Mesenchymal stem cell (in vitro differentiated cells and primary cell): Measurements from ENCODE around the gene NFKB1.
"Not testable (repeated sequence)": the region's sequence is repeated elsewhere in the genome, so short reads cannot be mapped to it uniquely, and the experiment has no call there.

Experiments used
- DNase-seq: peaks from one replicate; pipeline ENCODE4 v3.0.0-alpha.2; 2013
- H2AFZ ChIP-seq: one replicate; pipeline ENCODE4 v1.6.1; 2013; ENCODE audit warnings: low read depth, mild to moderate bottlenecking, control low read depth, inconsistent platforms, low read length, moderate library complexity
- H2AK5ac ChIP-seq: 2 replicates; pipeline ENCODE4 v1.6.1; 2013; ENCODE audit warnings: low read length, moderate library complexity, mild to moderate bottlenecking, inconsistent platforms; ENCODE audit not compliant: severe bottlenecking
- H2BK120ac ChIP-seq: one replicate; pipeline ENCODE4 v1.6.1; 2013; ENCODE audit warnings: low read depth, mild to moderate bottlenecking, inconsistent platforms, low read length, moderate library complexity
- H2BK12ac ChIP-seq, 2 experiments: one replicate each; pipeline ENCODE4 v1.6.1; 2013; ENCODE audit warnings: inconsistent platforms in 2 of 2, low read length in 2 of 2, mild to moderate bottlenecking in 2 of 2, moderate library complexity in 2 of 2, control low read depth in 1 of 2
- H2BK15ac ChIP-seq: one replicate; pipeline ENCODE4 v1.6.1; 2013; ENCODE audit warnings: mild to moderate bottlenecking, low read depth, inconsistent platforms; ENCODE audit not compliant: poor library complexity, severe bottlenecking
- H2BK5ac ChIP-seq: 2 replicates; pipeline ENCODE4 v1.6.1; 2013; ENCODE audit warnings: low read depth, mild to moderate bottlenecking, low read length, control low read depth, inconsistent platforms; ENCODE audit not compliant: poor library complexity, severe bottlenecking
- H3K14ac ChIP-seq, 2 experiments: one replicate each; pipeline ENCODE4 v1.6.1; 2013; ENCODE audit warnings: inconsistent platforms in 2 of 2, low read length in 2 of 2, control low read depth in 1 of 2, mild to moderate bottlenecking in 1 of 2, moderate library complexity in 1 of 2
- H3K18ac ChIP-seq, 2 experiments: one replicate each; pipeline ENCODE4 v1.6.1; 2013; ENCODE audit warnings: inconsistent platforms in 2 of 2, low read length in 2 of 2, control low read depth in 1 of 2, low read depth in 1 of 2, mild to moderate bottlenecking in 1 of 2
- H3K23ac ChIP-seq, 2 experiments: one replicate each; pipeline ENCODE4 v1.6.1; 2013; ENCODE audit warnings: inconsistent platforms in 2 of 2, low read length in 2 of 2, mild to moderate bottlenecking in 2 of 2, moderate library complexity in 2 of 2, control low read depth in 1 of 2
- H3K27ac ChIP-seq: 2 replicates; pipeline ENCODE4 v1.5.1; 2013; ENCODE audit warnings: mild to moderate bottlenecking, moderate library complexity, low read length, control low read depth, inconsistent platforms; ENCODE audit not compliant: poor library complexity, severe bottlenecking
- H3K27me3 ChIP-seq, 2 experiments: 2 replicates each; pipeline versions ENCODE4 v1.6.1 to v1.7.0; 2013; ENCODE audit warnings: low read length in 2 of 2, mild to moderate bottlenecking in 2 of 2, moderate library complexity in 2 of 2, control low read depth in 1 of 2, inconsistent platforms in 1 of 2; ENCODE audit not compliant: control insufficient read depth in 1 of 2, insufficient read depth in 1 of 2
- H3K36me3 ChIP-seq, 2 experiments: 2 replicates each; pipeline versions ENCODE4 v1.6.1 to v1.7.0; 2013; ENCODE audit warnings: low read length in 2 of 2, control low read depth in 1 of 2, inconsistent platforms in 1 of 2, low read depth in 1 of 2, mild to moderate bottlenecking in 1 of 2; ENCODE audit not compliant: insufficient read depth in 2 of 2, control insufficient read depth in 1 of 2
- H3K4ac ChIP-seq, 2 experiments: one replicate each; pipeline ENCODE4 v1.6.1; 2013; ENCODE audit warnings: inconsistent platforms in 2 of 2, low read length in 2 of 2, mild to moderate bottlenecking in 2 of 2, moderate library complexity in 2 of 2, control low read depth in 1 of 2, low read depth in 1 of 2
- H3K4me1 ChIP-seq: 2 replicates; pipeline ENCODE4 v1.6.1; 2013; ENCODE audit warnings: low read depth, low read length, control low read depth; ENCODE audit not compliant: control insufficient read depth, insufficient read depth
- H3K4me2 ChIP-seq: 2 replicates; pipeline ENCODE4 v1.6.1; 2013; ENCODE audit warnings: low read length, mild to moderate bottlenecking, inconsistent platforms; ENCODE audit not compliant: poor library complexity, severe bottlenecking
- H3K4me3 ChIP-seq, 2 experiments: 2 replicates each; pipeline versions ENCODE4 v1.5.1 to v1.7.0; 2013; ENCODE audit warnings: low read length in 2 of 2, mild to moderate bottlenecking in 2 of 2, control low read depth in 1 of 2, low read depth in 1 of 2; ENCODE audit not compliant: insufficient read depth in 1 of 2
- H3K79me1 ChIP-seq: replicated peaks from 2 replicates; pipeline ENCODE4 v1.6.1; 2013; ENCODE audit warnings: mild to moderate bottlenecking, control low read depth, low read length, inconsistent platforms; ENCODE audit not compliant: poor library complexity, severe bottlenecking
- H3K9ac ChIP-seq: 2 replicates; pipeline ENCODE4 v1.7.0; 2013; ENCODE audit warnings: mild to moderate bottlenecking, low read length, moderate library complexity
- H3K9me3 ChIP-seq: 2 replicates; pipeline ENCODE4 v1.7.0; 2013; ENCODE audit warnings: mild to moderate bottlenecking, low read length; ENCODE audit not compliant: control insufficient read depth
- H4K8ac ChIP-seq: one replicate; pipeline ENCODE4 v1.6.1; 2013; ENCODE audit warnings: inconsistent platforms, mild to moderate bottlenecking, low read length, moderate library complexity
- H4K91ac ChIP-seq: one replicate; pipeline ENCODE4 v1.6.1; 2013; ENCODE audit warnings: mild to moderate bottlenecking, low read length, inconsistent platforms
- WGBS: methylation state at CpG from one replicate; pipeline ENCODE4 v1.1.7; 2013; ENCODE audit warnings: mixed read lengths; 5-methylcytosine and 5-hydroxymethylcytosine counted together

NFKB1 gene

GRCh38 chr4:102477657-102478056 is 23.5 kb upstream of the NFKB1 start:
- Histone ChIP-seq H3K27me3 (no peaks in the 10 kb centered on the region), H3K4me2 (no peak overlapping the region), H3K4me1 (no peaks in the 10 kb centered on the region), H2AK5ac (no peak overlapping the region), H3K36me3 (no peaks in the 10 kb centered on the region), H2BK12ac (no peak overlapping the region), H2AFZ (no peak overlapping the region), H3K27ac (no peak overlapping the region), H4K91ac (no peak overlapping the region), H3K18ac (no peak overlapping the region), H4K8ac (peak overlapping the region; percentile 55), H2BK5ac (no peak overlapping the region), H3K14ac (no peak overlapping the region), H3K79me1 (no peaks in the 10 kb centered on the region), H3K23ac (no peak overlapping the region), H3K9ac (peak overlapping the region; percentile 38), H2BK15ac (no peak overlapping the region), H3K4me3 (peak overlapping the region in 1 of 2 experiments; percentile 33), H3K4ac (no peak overlapping the region), H2BK120ac (no peak overlapping the region), H3K9me3 (peaks cover 2% of the 10 kb centered on the region)
- DNase-seq = peak; percentile 17
- 88% methylated on average over 1 of the region's 3 CpGs for WGBS

GRCh38 chr4:102478186-102478585 is 23.0 kb upstream of the NFKB1 start:
- WGBS = 76% methylated on average over 7 of the region's 7 CpGs
- Histone ChIP-seq H2BK5ac (no peak overlapping the region), H3K14ac (no peak overlapping the region), H3K9ac (no peak overlapping the region), H2AFZ (no peak overlapping the region), H3K4me3 (peak overlapping the region in 1 of 2 experiments; percentile 33), H3K23ac (no peak overlapping the region), H2AK5ac (no peak overlapping the region), H3K9me3 (peaks cover 2% of the 10 kb centered on the region), H3K27me3 (no peaks in the 10 kb centered on the region), H2BK12ac (no peak overlapping the region), H3K4ac (no peak overlapping the region), H3K4me2 (no peak overlapping the region), H3K4me1 (no peaks in the 10 kb centered on the region), H2BK15ac (no peak overlapping the region), H2BK120ac (no peak overlapping the region), H3K27ac (no peak overlapping the region), H4K91ac (no peak overlapping the region), H4K8ac (peak overlapping the region; percentile 55), H3K36me3 (no peaks in the 10 kb centered on the region), H3K79me1 (no peaks in the 10 kb centered on the region), H3K18ac (no peak overlapping the region)
- no peak for DNase-seq

- not testable (repeated sequence) for H2BK120ac ChIP-seq, H3K27ac ChIP-seq, H2AK5ac ChIP-seq, H3K4ac ChIP-seq, H3K14ac ChIP-seq, H4K8ac ChIP-seq, H3K36me3 ChIP-seq, H3K23ac ChIP-seq, H4K91ac ChIP-seq, H3K9me3 ChIP-seq, H3K4me3 ChIP-seq, H3K79me1 ChIP-seq, H3K27me3 ChIP-seq, H2BK5ac ChIP-seq, H2BK12ac ChIP-seq, H2BK15ac ChIP-seq, H3K18ac ChIP-seq, H3K4me2 ChIP-seq, DNase-seq, H2AFZ ChIP-seq, H3K9ac ChIP-seq, H3K4me1 ChIP-seq
- WGBS = no CpG with 5 or more reads among the region's 2 CpGs
Observed at GRCh38 chr4:102479832-102480231, 21.3 kb upstream of the NFKB1 start.

- H2BK5ac ChIP-seq = no peak overlapping the region
Observed at GRCh38 chr4:102483120-102483519, 18.0 kb upstream of the NFKB1 start.

More at GRCh38 chr4:102483120-102483519, 18.0 kb upstream of the NFKB1 start:
- Histone ChIP-seq H3K27me3 (no peaks in the 10 kb centered on the region), H3K9me3 (peaks cover 2% of the 10 kb centered on the region), H3K27ac (no peak overlapping the region), H2AFZ (no peak overlapping the region), H3K79me1 (no peaks in the 10 kb centered on the region), H3K4me1 (no peaks in the 10 kb centered on the region), H3K36me3 (no peaks in the 10 kb centered on the region), H4K8ac (no peak overlapping the region), H3K9ac (no peak overlapping the region), H2BK12ac (no peak overlapping the region), H3K4ac (no peak overlapping the region), H2BK15ac (no peak overlapping the region), H2BK120ac (no peak overlapping the region), H3K23ac (no peak overlapping the region), H4K91ac (no peak overlapping the region), H3K4me2 (no peak overlapping the region), H2AK5ac (no peak overlapping the region), H3K18ac (peak overlapping the region in 1 of 2 experiments; percentile 8), H3K4me3 (no peak overlapping the region), H3K14ac (peak overlapping the region in 1 of 2 experiments; percentile 89)
- no peak for DNase-seq
- WGBS = 96% methylated on average over 15 of the region's 17 CpGs
